Calu3 (cell line): ENCODE data around the gene SLC4A5. TPM values are rescaled to one million over a fixed set of nuclear protein-coding genes. Genes with fewer than 3 reads are reported as not detected.

Experiments
- BruUV-seq: library from RNA; stranded (reverse); fragments of 400-500 nt; replicated peaks from 2 replicates; lab custom pipeline; 2021; lab: Mats Ljungman, UMichigan
- CTCF ChIA-PET: fragments of 300-600 bp; sonication (Branson Sonifier 250); formaldehyde crosslinking; loops from one replicate; lab custom pipeline; 2022; ENCODE audit warnings: antibody characterized with exemption; lab: Charles Lee
- DNase-seq: peaks from one replicate; pipeline ENCODE4 v3.0.0; 2022
- H3K27ac Mint-ChIP-seq: one replicate; pipeline ENCODE4 v1.8.0; 2022; ENCODE audit warnings: mixed read lengths; ENCODE audit not compliant: unreplicated experiment
- H3K27me3 Mint-ChIP-seq: one replicate; pipeline ENCODE4 v1.8.0; 2022; ENCODE audit warnings: mixed read lengths; ENCODE audit not compliant: unreplicated experiment
- H3K36me3 Mint-ChIP-seq: one replicate; pipeline ENCODE4 v1.8.0; 2022; ENCODE audit warnings: mild to moderate bottlenecking, moderate library complexity, mixed read lengths; ENCODE audit not compliant: insufficient read depth, unreplicated experiment
- H3K4me1 Mint-ChIP-seq: one replicate; pipeline ENCODE4 v1.8.0; 2022; ENCODE audit warnings: mild to moderate bottlenecking, low read depth, mixed read lengths; ENCODE audit not compliant: unreplicated experiment
- H3K4me3 Mint-ChIP-seq: one replicate; pipeline ENCODE4 v1.8.0; 2022; ENCODE audit warnings: mild to moderate bottlenecking, low read depth, moderate library complexity, mixed read lengths; ENCODE audit not compliant: unreplicated experiment
- H3K9me3 Mint-ChIP-seq: one replicate; pipeline ENCODE4 v1.8.0; 2022; ENCODE audit warnings: low read depth, mixed read lengths; ENCODE audit not compliant: unreplicated experiment
- CTCF ChIP-seq: fragments of 200-600 bp; IDR thresholded peaks from one replicate; pipeline ENCODE4 v1.8.0; 2022; ENCODE audit warnings: antibody characterized with exemption; ENCODE audit not compliant: unreplicated experiment
- intact Hi-C: fragments of 100-400 bp; cut with micrococcal nuclease; formaldehyde crosslinking; loops from one replicate; pipeline ENCODE4 v1.10.0; 2022; ENCODE audit not compliant: unreplicated experiment
- total RNA-seq: library from RNA; stranded (reverse); gene quantifications from 2 replicates; pipeline ENCODE4 v1.2.3, GENCODE V29; 2022

Gene SLC4A5
- total RNA-seq, 1 experiment from 2014 or later: 7.0 TPM

DNA sequence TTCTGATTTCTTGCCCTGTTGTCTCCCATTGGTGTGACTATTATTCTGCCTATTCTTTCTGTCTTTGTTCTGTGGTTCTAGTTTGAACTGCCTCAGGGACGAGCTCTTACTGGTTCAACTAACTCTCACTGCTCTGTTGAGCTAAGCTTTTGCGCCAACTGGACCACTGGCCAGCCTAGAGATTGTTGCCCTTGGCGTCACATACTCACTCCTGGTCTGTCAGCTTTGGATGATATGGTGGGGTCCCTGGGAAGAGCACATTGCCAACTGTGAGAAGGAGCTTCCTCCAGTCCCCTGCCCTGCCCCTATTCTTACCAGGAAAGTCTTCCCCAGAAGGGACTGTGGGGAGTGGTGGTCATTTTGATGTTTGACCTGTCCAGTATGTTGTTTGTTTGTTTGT lies 138.8 kb downstream of the SLC4A5 start:
- intact Hi-C loops: no loop called here
- H3K27me3 Mint-ChIP-seq: no peaks in the 10 kb centered on the region
- H3K9me3 Mint-ChIP-seq: no peaks in the 10 kb centered on the region
- CTCF ChIA-PET: interaction anchor here (0.9 kb wide), 1 partner anchor 376 kb away, joined by 3 read pairs; the partner anchor contains the start of gene STAMBP
- H3K36me3 Mint-ChIP-seq: peaks cover 86% of the 10 kb centered on the region
- DNase-seq: no peak
- TF ChIP-seq CTCF: no peak
- peak overlapping the region; percentile 41 for H3K4me3 Mint-ChIP-seq
- peaks cover 40% of the 10 kb centered on the region for H3K4me1 Mint-ChIP-seq
- BruUV-seq: no TSS peak
- peak overlapping the region; percentile 60 for H3K27ac Mint-ChIP-seq

DNA sequence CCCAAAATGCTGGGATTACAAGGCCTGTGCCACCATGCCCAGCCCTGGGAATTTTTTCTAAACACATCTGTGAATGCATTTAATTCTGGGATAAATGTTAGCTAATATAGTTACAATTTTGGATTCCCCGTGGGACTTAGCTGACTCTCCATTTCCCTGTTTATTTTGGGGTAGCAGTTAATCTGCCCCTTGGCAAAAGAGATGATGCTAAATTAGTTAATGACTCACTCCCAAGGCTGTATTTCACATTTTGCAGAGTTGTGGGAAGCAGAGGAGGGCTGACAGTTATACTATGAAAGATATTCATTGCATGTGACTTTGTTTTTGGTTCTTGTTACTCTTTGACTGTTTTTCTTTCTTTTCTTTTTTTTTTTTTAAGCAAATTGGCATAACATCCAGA lies 141.6 kb downstream of the SLC4A5 start:
- BruUV-seq: no TSS peak
- H3K36me3 Mint-ChIP-seq: peaks cover 77% of the 10 kb centered on the region
- H3K4me3 Mint-ChIP-seq: peak overlapping the region; percentile 95
- no peak for DNase-seq
- H3K9me3 Mint-ChIP-seq: peaks cover 4% of the 10 kb centered on the region
- peaks cover 48% of the 10 kb centered on the region for H3K4me1 Mint-ChIP-seq
- intact Hi-C loops: no loop called here
- no peak for TF ChIP-seq CTCF
- H3K27me3 Mint-ChIP-seq: no peaks in the 10 kb centered on the region
- CTCF ChIA-PET: no interaction called here
- peak overlapping the region; percentile 98 for H3K27ac Mint-ChIP-seq

DNA sequence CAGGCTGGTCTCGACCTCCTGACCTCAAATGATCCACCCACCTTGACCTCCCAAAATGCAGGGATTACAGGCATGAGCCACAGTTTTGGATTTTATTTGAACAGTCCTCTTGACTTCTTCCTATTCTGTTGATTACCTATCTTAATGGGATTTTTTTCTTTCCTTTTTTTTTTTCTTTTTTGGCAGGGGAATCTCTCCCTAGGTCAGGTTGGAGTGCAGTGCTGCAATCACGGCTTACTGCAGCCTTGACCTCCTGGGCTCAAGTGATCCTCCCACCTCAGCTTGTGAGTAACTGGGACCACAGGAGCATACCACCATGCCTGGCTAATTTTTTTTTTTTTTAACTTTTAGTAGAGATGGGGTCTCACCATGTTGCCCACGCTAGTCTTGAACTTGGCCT lies 142.0 kb downstream of the SLC4A5 start:
- TF ChIP-seq CTCF: no peak
- no peaks in the 10 kb centered on the region for H3K27me3 Mint-ChIP-seq
- CTCF ChIA-PET: no interaction called here
- no peak for DNase-seq
- H3K4me1 Mint-ChIP-seq: peaks cover 45% of the 10 kb centered on the region
- intact Hi-C loops: no loop called here
- peak overlapping the region; percentile 95 for H3K4me3 Mint-ChIP-seq
- H3K9me3 Mint-ChIP-seq: peaks cover 4% of the 10 kb centered on the region
- BruUV-seq: no TSS peak
- H3K36me3 Mint-ChIP-seq: peaks cover 73% of the 10 kb centered on the region
- peak overlapping the region; percentile 98 for H3K27ac Mint-ChIP-seq

DNA sequence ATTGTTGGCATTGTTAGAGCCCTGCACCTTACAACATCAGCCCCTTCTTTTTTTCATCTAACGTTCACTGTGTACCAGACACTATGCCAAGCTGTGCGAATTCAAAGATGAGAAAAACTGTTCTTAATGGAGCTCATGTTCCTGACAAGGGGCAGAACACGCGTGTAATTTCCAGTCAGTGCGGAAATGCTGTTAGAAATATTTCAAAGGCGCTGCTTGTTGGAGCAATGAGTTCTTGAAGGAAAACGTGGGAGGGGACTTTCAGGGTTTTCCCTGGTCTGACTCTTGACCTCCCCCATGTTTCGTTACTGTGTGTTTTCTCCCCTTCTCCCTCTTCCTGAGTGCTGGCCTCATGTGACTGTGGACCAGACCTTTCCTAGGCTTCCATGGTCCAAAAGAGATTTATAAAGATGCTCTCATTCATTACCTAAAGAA lies 143.3 kb downstream of the SLC4A5 start:
- intact Hi-C loops: no loop called here
- no peak for DNase-seq
- TSS peak; percentile 42 for BruUV-seq
- H3K27me3 Mint-ChIP-seq: no peaks in the 10 kb centered on the region
- no peak for TF ChIP-seq CTCF
- peaks cover 32% of the 10 kb centered on the region for H3K4me1 Mint-ChIP-seq
- H3K36me3 Mint-ChIP-seq: peaks cover 60% of the 10 kb centered on the region
- CTCF ChIA-PET: interaction anchor here (0.6 to 2.6 kb wide), 4 partner anchors 11 to 50 kb away, joined by 3 to 12 read pairs (median 4); partner anchors contain the start of gene MOB1A
- peak overlapping the region; percentile 95 for H3K4me3 Mint-ChIP-seq
- H3K27ac Mint-ChIP-seq: peak overlapping the region; percentile 98
- H3K9me3 Mint-ChIP-seq: peaks cover 4% of the 10 kb centered on the region
